PC-3 (cell line): ENCODE data around the gene FA2H.

ENCODE experiments used
- CTCF ChIP-seq: fragments of 300-600 bp; sonication (generic); conservative IDR thresholded peaks from 2 replicates; pipeline ENCODE4 v1.5.1; 2017; ENCODE audit warnings: antibody characterized with exemption, low read depth, mild to moderate bottlenecking, low read length
- EZH2 ChIP-seq: fragments of 300-600 bp; sonication (generic); IDR thresholded peaks from one replicate; pipeline ENCODE4 v1.6.1; 2017; ENCODE audit warnings: antibody characterized with exemption, mild to moderate bottlenecking, low read length; ENCODE audit not compliant: unreplicated experiment

- TF ChIP-seq CTCF (no peak), EZH2 (no peak)
Measured at GRCh38 chr16:74753180-74753579, 21.4 kb downstream of the FA2H start.
